Neural progenitor cell (in vitro differentiated cells): ENCODE data around the gene SLC11A2.

Experiments used
- CTCF ChIP-seq: fragments of 200-600 bp; sonication (generic); IDR thresholded peaks from 2 replicates; pipeline ENCODE4 v1.5.1; 2017; ENCODE audit warnings: antibody characterized with exemption, mild to moderate bottlenecking
- EZH2 ChIP-seq: fragments of 200-600 bp; sonication (generic); IDR thresholded peaks from 2 replicates; pipeline ENCODE4 v1.6.1; 2017; ENCODE audit warnings: antibody characterized with exemption, mild to moderate bottlenecking, moderate library complexity

GRCh38 chr12:51071663-51072062 is 45.5 kb upstream of the SLC11A2 start:
- TF ChIP-seq CTCF (no peak), EZH2 (no peak)
